OCI-LY7 (cell line): ENCODE measurements around the gene PRG3. TPM values are rescaled to one million over a fixed set of nuclear protein-coding genes. Genes with fewer than 3 reads are reported as not detected.

Experiments
- BruUV-seq: library from RNA; stranded (reverse); fragments of 400-500 nt; replicated peaks from 2 replicates; lab custom pipeline; 2021; lab: Mats Ljungman, UMichigan
- CTCF ChIA-PET: fragments of 300-600 bp; sonication (Branson Sonifier 250); formaldehyde crosslinking; loops from one replicate; lab custom pipeline; 2022; ENCODE audit warnings: antibody characterized with exemption; ENCODE audit not compliant: unreplicated experiment; lab: Charles Lee
- POLR2A ChIA-PET: fragments of 300-600 bp; sonication (Branson Sonifier 250); formaldehyde crosslinking; loops from one replicate; lab custom pipeline; 2022; ENCODE audit warnings: antibody characterized with exemption; lab: Charles Lee
- DNase-seq: peaks from one replicate; pipeline ENCODE4 v3.0.0-alpha.2; 2015; ENCODE audit warnings: low spot score
- H2AFZ ChIP-seq: fragments of 200-600 bp; sonication (generic), shearing (Covaris generic); 2 replicates; pipeline ENCODE4 v1.6.1; 2014; ENCODE audit warnings: mild to moderate bottlenecking, antibody characterized with exemption, low read length, moderate library complexity
- H3K27ac ChIP-seq: fragments of 200-600 bp; sonication (generic); 2 replicates; pipeline ENCODE4 v1.5.1; 2014; ENCODE audit warnings: mixed run types, low read depth, mild to moderate bottlenecking, moderate library complexity, low read length, inconsistent platforms; ENCODE audit not compliant: poor library complexity, severe bottlenecking
- H3K36me3 ChIP-seq: fragments of 200-600 bp; sonication (generic); 2 replicates; pipeline ENCODE4 v1.6.1; 2014; ENCODE audit warnings: mild to moderate bottlenecking, antibody characterized with exemption, low read length, moderate library complexity, mixed read lengths; ENCODE audit not compliant: insufficient read depth
- H3K4me1 ChIP-seq: fragments of 200-600 bp; sonication (generic); 2 replicates; pipeline ENCODE4 v1.5.1; 2014; ENCODE audit warnings: mild to moderate bottlenecking, low read length; ENCODE audit not compliant: insufficient read depth, poor library complexity, severe bottlenecking
- H3K4me2 ChIP-seq: fragments of 200-600 bp; sonication (generic); 2 replicates; pipeline ENCODE4 v1.6.1; 2014; ENCODE audit warnings: mild to moderate bottlenecking, low read length
- H3K4me3 ChIP-seq: fragments of 200-600 bp; sonication (generic); 2 replicates; pipeline ENCODE4 v1.5.1; 2014; ENCODE audit warnings: mild to moderate bottlenecking, low read depth, low read length; ENCODE audit not compliant: poor library complexity, severe bottlenecking
- H3K79me2 ChIP-seq: fragments of 200-600 bp; sonication (generic); 2 replicates; pipeline ENCODE4 v1.6.1; 2016; ENCODE audit warnings: low read depth, mild to moderate bottlenecking, low read length, moderate library complexity, mixed read lengths; ENCODE audit not compliant: insufficient read depth
- H3K9me2 ChIP-seq: fragments of 200-600 bp; sonication (generic); 2 replicates; pipeline ENCODE4 v1.6.1; 2016; ENCODE audit warnings: mild to moderate bottlenecking, low read length, mixed read lengths; ENCODE audit not compliant: insufficient read depth
- H3K9me3 ChIP-seq: fragments of 200-600 bp; sonication (generic); 2 replicates; pipeline ENCODE4 v1.6.1; 2014; ENCODE audit warnings: mild to moderate bottlenecking, mixed run types, low read length, mixed read lengths
- H4K20me1 ChIP-seq: fragments of 200-600 bp; sonication (generic); 2 replicates; pipeline ENCODE4 v1.6.1; 2014; ENCODE audit warnings: mild to moderate bottlenecking, antibody characterized with exemption, low read length, moderate library complexity, mixed read lengths; ENCODE audit not compliant: insufficient read depth
- CTCF ChIP-seq: fragments of 200-600 bp; sonication (generic); conservative IDR thresholded peaks from 2 replicates; pipeline ENCODE4 v1.5.1; 2014; ENCODE audit warnings: mild to moderate bottlenecking, antibody characterized with exemption, low read length, moderate library complexity, mixed read lengths
- EZH2phosphoT487 ChIP-seq: fragments of 200-600 bp; sonication (generic); IDR thresholded peaks from 2 replicates; pipeline ENCODE4 v1.6.1; 2018; ENCODE audit warnings: low read depth, borderline replicate concordance, mild to moderate bottlenecking, mixed run types, antibody characterized with exemption, low read length, moderate library complexity, mixed read lengths
- intact Hi-C: fragments of 100-400 bp; cut with micrococcal nuclease; formaldehyde crosslinking; loops from one replicate; pipeline ENCODE4 v1.10.0; 2022; ENCODE audit not compliant: unreplicated experiment
- total RNA-seq, 2 experiments: library from RNA; depleted of rRNA in 1 of 2; stranded (reverse); fragments of >200 nt in 1 of 2; shearing (Covaris generic) in 1 of 2; gene quantifications; 2 replicates each; pipeline ENCODE4 v1.2.3, GENCODE V29; 2014 to 2022

The PRG3 gene
- total RNA-seq, 2 experiments from 2014 or later: not detected

- H3K79me2 ChIP-seq: no peaks in the 10 kb centered on the region
- no peak overlapping the region for H3K4me2 ChIP-seq
- CTCF ChIA-PET: no interaction called here
- TF ChIP-seq EZH2phosphoT487: no peak
- TF ChIP-seq CTCF: no peak
- no peaks in the 10 kb centered on the region for H3K9me2 ChIP-seq
- H3K36me3 ChIP-seq: no peaks in the 10 kb centered on the region
- BruUV-seq: no TSS peak
- POLR2A ChIA-PET: no interaction called here
- H3K4me3 ChIP-seq: no peak overlapping the region
- no peak for DNase-seq
- H3K27ac ChIP-seq: no peak overlapping the region
- H4K20me1 ChIP-seq: no peaks in the 10 kb centered on the region
- H3K4me1 ChIP-seq: no peaks in the 10 kb centered on the region
- H3K9me3 ChIP-seq: no peaks in the 10 kb centered on the region
- intact Hi-C loops: no loop called here
- H2AFZ ChIP-seq: no peak overlapping the region
Observed at GRCh38 chr11:57386178-57386940, 5.4 kb upstream of the PRG3 start.

- no peak for DNase-seq
- Histone ChIP-seq H3K4me2 (no peak overlapping the region), H3K4me1 (no peaks in the 10 kb centered on the region), H3K36me3 (no peaks in the 10 kb centered on the region), H3K9me3 (no peaks in the 10 kb centered on the region), H2AFZ (no peak overlapping the region), H3K9me2 (no peaks in the 10 kb centered on the region), H3K79me2 (no peaks in the 10 kb centered on the region), H3K27ac (no peak overlapping the region), H4K20me1 (no peaks in the 10 kb centered on the region), H3K4me3 (no peak overlapping the region)
- BruUV-seq: no TSS peak
- POLR2A ChIA-PET: interaction anchor here (0.5 kb wide), 1 partner anchor 324 kb away, joined by 3 read pairs; no protein-coding TSS in a partner anchor
- TF ChIP-seq EZH2phosphoT487: no peak
- no peak for TF ChIP-seq CTCF
- CTCF ChIA-PET: no interaction called here
- intact Hi-C loops: no loop called here
Observed at GRCh38 chr11:57379732-57380131, 1.2 kb downstream of the PRG3 start.

GRCh38 chr11:57378186-57378585 is 2.8 kb downstream of the PRG3 start:
- H3K36me3 ChIP-seq: no peaks in the 10 kb centered on the region
- DNase-seq: no peak
- intact Hi-C loops: no loop called here
- no peak overlapping the region for H3K4me2 ChIP-seq
- ChIA-PET POLR2A (interaction anchor here (0.8 kb wide), 1 partner anchor 177 kb away, joined by 6 read pairs; no protein-coding TSS in a partner anchor), CTCF (no interaction called here)
- no peaks in the 10 kb centered on the region for H4K20me1 ChIP-seq
- no peak overlapping the region for H3K27ac ChIP-seq
- H3K4me3 ChIP-seq: no peak overlapping the region
- BruUV-seq: no TSS peak
- TF ChIP-seq EZH2phosphoT487 (no peak), CTCF (no peak)
- H3K9me3 ChIP-seq: no peaks in the 10 kb centered on the region
- no peak overlapping the region for H2AFZ ChIP-seq
- H3K9me2 ChIP-seq: no peaks in the 10 kb centered on the region
- no peaks in the 10 kb centered on the region for H3K79me2 ChIP-seq
- H3K4me1 ChIP-seq: no peaks in the 10 kb centered on the region
